Stimulated activated CD4-positive, alpha-beta T cell treated with anti-CD3 and anti-CD28 coated beads, Interleukin-12 subunit alpha, Interleukin-12 subunit beta, amount 100 ng/mL, for 4 hours (primary cell): ENCODE results near the gene PHACTR3.

ENCODE experiments used
- DNase-seq: peaks from one replicate; pipeline ENCODE4 v3.0.0-alpha.2; 2020

PHACTR3 gene

DNA sequence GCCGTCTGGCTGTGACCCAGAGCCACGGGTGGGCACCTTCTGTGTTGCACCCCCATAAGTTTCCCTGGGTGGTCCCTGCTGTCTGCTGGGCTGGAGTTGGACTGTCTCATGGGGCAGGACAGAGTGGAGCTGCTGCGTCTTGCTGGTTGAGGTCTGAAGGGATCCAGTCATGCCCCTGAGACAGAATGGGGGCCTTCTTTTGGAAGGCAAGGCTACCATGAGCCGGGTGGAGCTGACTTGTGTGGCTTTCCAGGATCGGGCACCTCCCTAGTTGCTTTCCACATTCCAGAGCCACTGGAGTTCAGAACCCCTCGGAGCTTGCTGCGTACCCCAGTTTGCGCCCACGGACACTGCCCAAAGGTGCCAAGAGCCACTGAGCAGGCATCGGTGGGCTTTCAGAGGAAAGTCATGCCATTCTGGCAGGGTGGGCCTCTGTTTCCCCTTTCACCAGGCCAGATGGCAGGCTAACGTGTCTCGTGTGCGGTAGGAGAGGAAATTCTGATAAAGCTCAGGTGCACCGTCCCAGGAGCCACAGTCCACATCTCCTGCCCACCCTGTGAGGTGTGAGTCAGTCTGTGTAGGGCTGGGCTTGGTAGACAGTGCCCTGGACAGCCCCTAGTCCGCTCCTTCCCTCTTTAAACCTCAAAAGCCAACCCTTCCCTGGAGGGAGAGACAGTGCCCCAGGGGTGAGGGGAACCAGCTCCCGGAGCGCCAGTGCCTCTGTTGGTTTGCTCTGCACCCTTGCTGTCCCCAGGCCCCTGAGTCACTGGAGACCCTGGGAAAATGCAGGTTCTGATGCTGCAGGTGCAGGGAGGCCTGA, 203.8 kb downstream of the PHACTR3 start:
- no peak for DNase-seq

DNA sequence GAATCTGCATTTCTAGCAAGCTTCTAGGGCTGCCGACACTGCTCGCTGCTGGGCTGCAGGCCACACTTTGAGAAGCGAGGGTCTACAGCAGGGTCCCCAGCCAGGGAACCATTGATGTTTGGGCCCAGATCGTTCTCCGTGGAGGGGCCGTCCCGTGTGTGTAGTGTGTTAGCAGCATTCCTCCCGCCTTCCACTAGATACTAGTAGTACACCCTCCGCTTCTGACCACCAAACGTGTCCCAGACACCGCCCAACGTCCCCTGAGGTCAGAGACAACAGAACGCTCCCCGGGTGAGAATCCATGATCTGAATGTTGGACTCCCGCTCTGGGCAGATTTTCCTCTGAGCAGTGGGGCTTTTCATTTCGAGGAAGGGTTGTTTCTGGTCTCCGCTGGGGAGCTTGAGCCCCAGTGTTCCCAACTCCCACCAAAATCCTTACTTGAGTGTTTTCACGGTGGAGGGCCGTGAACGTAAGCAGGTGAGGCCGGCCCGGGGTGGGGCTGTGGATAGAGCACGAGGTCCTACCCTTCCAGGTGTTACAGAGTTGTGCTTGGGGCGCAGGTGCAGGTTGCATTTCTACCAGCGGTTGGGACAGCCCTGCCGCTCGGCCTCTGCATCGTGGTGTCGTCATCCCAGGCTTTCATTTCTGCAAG, 204.5 kb downstream of the PHACTR3 start:
- DNase-seq: no peak

DNA sequence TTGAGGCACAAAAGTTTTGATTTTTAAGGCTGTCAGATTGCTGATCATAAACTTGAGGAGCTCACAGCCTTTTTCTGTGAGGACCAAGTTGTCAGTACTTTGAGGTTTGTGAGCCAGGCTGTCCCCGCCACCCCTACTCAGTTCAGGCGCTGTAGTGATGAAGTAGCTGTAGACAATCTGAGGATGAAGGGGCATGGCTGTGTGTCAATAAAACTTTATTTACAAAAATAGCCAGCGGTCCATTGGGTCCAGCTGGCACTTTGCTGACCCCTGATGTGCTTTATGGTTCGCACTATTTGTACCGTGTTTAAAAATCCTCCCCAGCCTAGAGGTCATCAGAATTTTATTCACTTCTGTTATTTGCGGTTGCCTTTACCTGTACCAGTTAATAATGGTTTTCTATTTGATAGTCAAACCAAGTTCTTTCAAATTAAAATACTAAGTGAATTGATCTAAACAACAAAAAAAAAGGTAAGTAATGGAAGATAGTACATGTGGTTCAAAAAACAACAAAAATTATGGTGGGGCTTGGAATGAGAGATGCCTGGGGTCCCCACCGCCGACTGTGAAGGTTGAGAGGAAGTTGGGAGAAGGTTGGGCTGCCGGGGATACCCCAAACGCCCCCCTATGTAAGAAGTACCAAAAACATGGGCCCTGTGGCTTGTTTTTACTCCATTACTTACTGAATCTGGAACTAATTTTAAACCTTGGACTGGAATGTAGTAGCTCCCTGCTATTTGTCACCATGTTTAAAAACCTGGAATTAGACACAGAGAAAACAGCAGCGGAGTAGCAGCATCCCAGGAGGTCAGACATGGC, 205.5 kb downstream of the PHACTR3 start:
- no peak for DNase-seq

DNA sequence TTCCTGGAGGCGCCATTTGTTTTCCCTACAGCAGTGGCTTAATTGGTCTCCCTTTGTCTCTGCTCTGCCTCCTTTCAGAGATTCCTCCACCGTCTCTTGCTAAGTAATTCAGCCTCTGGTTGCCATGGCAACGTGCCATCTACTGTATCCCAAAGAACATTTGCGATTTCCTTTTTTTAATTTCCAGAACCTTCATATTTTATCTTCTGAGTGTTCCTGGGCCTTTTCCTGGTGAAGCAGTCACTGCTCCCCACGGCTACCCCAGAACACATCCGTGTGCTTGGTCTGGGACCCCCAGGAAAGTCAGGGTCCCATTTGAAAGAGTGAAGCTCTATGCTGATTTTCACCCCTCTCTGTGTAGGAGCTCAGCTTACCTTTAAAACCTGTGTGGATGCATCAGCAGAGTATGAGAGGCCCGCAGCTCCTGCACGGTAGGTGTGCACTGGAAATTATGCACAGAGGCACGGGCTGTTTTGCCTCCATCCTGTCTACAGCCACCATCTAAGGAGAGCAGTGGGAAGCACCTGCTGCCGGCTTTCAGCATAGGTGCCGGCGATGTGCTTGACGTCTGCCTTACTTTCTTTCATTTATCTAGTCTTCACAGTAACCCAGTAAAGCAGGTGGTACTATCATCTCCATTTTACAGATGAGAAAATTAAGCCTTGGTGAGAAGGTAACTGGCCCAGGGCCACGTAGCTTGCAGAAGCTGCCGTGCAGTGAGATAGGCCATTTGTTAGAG, 206.3 kb downstream of the PHACTR3 start:
- no peak for DNase-seq

DNA sequence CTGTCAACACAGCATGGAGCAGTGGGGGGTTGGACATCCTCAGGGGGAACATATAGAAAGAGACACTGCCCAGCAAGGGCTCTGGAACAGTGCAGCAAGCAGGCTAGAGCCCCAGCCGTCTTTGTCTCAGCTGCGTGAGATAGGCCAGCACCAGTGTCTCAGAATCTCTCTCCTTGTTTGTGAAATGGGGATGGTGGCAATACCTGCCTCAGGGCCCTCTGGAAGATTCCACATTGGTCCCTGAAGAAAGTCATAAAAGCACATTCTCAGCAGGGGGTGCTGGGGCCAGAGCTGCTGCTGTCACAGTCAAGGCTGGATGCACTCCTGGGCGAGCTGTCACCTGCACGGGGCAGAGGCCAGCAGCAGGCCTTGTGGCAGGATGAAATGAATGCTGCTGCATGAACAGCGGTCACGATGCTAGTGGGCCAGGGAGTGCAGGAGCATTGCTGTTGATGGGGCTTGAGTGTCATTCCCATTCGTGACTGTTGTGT, 207.4 kb downstream of the PHACTR3 start:
- no peak for DNase-seq

DNA sequence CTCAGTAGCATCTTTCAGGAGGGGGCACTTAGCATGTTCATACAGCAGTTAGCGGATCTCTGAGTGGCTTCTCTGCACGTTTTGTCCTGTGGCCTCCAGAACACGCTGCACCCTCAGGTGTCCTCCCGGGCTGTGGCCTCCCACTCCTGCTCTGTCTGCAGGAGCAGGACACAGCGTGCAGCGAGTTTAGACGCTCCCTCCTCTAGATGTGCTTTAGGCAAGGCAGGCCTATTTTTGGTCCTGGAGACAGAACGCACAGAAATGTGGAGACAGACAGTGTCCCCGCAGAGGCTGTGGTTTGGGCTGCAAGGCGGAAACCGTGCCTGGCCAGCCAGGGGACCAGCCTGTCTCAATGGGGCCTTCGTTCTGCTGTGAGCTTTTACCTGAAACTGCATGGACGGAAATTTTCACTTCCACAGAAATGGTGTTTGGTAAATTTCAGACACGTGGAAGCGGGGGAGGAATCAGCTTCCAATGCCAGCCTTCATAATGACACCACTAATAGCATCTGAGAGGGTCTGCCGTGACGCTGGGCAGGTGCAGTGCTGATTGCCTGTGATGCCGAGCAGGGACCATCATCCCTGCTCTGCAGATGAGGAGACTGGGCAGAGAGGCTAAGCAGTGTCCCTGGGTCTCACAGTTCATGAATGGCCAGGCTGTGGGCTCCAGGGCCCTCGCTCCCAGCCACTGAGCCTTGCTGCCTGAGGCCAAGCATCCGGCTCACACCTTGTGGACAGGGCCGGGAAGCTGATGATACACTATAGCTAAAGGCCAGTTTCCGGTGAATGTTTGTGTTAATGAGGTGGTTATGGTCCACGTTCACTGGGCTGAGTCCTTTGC, 208.2 kb downstream of the PHACTR3 start:
- no peak for DNase-seq

DNA sequence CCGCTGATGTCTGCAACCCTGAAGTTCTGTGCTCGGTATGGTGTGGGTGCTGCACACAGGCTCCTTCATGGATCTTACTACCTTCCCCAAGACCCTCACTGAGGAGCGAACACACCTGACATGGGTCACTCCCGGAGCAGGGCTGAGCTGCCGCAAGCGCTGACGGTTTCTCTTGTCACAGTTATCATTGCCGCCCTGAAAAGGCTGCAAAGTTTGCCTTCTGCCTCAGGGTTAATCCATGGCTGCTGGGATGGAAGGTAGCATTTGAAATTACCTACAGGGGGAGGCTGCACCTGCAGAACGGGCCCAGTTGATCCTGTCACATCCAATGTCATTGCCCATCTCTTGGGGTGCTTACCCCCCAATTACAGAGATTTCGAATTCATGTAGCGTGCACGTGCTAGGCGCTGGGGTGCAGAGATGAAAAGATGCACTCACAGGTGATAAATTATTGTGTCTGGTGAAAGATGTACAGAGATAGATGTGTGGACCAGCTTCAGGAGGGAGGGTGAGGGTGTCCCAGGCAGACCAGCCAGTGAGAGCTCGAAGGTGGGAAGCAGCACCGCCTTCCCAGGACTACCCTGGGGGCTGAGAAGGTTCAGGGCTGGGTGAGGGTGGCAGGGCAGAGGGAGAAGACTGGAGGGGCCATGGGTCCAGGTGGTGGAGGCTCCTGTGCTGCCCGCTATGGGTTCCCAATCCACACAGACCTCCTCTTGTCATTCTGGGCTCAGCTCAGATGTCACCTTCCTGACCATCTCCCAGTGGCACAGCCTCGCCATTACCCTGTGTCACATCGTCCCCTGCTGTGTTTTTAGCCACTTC, 209.0 kb downstream of the PHACTR3 start:
- DNase-seq: no peak

DNA sequence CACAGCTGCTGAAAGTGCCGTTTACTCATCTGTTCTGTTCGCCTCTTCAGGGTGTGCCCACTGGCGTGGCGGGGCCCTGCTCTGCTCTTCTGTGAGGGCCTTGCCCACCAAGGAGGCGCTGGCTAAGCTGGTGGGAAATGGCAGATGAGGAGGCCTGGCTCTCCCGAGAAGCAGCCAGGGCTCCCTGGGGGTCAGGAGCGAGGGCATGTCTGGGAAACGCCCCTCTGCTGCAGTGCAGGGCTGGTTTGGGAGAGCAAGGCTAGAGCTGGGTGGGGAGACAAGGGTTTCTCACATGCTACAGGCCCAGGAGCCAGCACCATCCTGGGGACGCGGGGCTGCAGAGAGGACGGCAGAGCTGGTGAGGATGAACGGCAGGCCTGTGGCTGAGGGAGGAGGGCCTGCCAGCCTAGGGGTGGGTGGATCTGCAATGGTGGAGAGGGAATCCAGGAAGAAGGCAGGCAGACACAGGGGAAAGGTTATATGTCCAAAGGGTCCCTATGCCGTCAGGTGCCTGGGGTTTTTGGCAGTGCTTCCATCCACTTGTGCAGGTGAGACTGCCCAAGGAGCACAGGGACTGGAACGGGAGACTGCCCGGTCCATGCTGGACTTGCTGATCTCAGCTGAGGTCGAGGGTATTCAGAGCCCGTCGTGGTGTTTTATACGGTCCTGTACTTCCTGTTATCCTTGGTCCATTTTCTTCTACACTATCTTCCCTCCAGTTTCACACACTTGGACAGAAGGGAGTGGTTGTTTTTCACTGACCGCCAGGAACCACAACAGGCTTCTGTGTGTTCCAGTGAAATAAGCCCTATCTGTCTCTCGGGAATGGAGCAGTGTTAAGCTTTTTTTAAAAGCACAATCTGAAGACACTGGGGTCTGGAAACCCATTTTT, 209.9 kb downstream of the PHACTR3 start:
- DNase-seq: no peak

DNA sequence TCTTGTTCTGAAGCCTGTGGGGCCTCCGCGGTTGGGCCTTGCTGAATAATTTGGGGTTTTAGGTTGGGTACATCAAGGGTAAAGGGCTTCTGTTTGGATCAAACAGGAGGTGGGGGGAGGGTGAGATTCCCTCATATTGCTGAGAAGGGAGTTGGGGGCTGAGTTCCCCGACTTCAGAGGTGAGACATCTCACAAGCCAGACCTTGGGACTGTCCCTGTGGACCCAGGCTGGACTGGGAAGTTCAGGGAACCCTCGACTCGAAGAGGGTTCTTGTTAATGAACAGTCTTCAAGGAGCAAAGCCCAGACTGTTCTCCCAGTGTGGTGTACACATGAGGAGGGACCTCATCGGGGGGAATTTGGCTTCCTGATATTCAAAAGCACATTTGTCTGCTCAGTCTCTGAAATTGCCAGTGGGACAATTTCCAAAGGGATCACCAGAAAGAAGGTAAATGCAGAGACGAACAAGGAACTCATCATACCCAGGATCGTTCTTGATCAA, 210.6 kb downstream of the PHACTR3 start:
- no peak for DNase-seq

DNA sequence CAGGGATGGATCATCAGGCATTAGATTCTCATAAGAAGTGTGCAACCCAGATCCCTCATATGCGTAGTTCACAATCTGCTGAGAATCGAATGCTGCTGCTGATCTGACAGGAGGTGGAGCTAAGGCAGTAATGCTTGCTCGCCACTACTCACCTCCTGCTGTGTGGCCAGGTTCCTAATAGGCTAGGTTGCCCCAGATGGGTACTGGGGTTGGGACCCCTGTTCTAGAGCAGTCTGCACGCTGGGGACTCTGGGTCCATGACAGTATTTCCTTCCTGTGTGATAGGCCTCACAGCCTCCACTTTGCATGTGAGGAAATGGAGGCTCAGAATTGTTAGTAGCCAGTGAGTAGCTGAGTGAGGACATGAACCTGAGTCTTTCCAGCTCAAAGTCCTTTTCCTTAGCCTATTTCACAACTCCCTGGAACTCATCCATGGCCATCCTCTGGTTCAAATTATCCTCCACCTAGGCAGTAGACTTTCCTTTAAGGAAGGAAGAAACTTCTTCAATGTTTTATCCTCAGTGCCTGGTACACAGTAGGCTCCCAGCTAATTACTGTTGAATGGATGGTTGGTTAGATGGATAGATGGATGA, 211.9 kb downstream of the PHACTR3 start:
- DNase-seq: no peak

DNA sequence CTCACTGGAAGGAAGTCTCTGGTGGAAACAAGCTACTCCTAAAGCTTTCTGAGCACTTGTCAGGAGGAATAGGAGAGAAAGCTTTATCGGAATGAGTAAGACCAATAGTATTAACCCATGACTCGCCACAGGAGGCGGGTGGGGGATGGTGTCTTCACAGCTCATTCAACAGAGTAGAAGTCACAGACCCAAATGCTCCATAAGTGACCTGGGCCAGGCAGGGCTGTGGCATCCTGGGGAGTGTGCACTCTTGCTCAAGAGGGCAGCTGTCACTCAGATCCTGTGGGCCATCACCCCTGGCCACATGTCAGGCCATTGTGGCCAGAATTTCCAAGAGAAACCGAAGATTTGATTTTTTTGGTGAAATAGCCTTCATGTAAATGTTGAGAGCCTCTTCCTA, 213.1 kb downstream of the PHACTR3 start:
- no peak for DNase-seq

DNA sequence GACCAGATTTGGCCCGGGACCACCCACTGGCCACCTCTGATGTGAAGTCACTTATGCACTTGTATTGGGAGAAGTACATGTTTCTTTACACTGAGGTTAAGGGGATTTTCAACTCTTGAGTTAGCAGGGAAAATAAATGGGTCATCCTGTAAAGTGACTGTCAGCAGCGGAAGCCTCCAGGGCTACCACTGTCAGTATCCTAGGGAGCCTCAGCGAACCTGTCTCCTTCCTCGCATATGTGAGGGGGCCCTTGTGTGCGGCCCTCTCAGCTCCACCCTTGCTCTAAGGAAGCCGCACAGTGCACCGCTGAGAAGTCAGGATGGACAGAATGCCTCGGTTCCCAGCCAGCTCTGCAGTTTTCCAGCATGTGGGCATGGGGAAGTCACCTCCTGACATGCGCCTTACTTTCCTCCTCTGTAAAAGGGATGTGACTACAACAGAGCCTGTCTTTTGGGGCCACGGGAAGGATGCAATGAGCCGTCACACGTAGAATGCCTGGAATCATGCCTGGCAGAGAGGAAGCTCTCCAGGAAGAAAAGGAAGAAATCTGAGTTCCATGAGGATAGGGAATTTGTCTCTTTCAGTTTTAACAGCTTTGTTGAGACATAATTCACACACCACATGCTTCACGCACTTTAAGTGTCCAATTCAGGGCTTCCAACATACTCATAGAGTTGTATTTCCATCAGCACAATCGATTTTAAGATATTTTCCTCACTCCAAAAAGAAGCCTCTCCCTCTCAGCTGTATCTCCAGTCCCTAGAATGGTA, 213.7 kb downstream of the PHACTR3 start:
- DNase-seq: no peak

DNA sequence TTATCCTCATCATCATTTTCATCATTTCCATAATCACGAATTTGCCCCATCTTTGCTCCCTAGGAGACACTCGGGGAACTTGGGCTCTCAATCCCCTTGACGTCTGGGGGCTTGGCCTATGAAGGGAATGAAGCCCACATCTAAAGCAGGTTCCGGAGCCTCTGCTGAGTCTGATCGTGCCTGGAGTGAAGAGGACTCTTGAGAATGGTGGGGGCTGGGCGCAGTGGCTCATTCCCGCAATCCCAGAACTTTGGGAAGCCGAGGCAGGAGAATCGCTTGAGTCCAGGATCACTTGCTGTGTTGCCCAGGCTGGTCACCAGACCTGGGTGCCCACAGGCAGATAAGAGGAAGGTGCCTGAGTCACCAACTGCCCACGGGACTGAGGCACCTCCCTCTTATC, 214.6 kb downstream of the PHACTR3 start:
- DNase-seq: no peak

DNA sequence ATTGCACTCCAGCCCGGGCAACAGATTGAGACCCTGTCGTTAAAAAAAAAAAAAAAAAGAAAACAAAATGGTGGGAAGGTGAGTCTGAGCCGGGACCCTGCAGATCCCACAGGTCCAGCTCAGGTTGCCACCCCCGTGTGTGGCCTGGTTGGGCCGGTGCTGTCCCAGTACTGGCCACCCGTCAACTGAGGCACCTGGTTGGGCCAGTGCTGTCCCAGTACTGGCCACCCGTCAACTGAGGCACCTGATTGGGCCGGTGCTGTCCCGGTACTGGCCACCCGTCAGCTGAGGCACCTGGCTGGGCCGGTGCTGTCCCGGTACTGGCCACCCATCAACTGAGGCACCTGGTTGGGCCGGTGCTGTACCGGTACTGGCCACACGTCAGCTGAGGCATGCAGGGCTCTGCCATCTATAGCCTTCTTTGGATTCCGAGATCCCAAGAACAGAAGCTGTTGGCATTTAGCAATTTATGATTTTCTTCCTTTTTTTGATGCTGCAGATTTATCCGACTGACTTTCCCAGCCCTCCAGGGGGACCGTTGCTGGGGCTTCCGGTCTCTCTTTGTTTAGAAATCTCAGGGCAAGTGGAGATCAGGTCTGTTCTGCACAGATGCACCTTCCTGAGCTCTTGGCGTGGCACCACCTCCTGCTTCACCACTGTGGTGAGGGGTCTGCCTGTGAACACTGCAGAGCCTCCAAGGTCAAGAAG, 215.3 kb downstream of the PHACTR3 start:
- no peak for DNase-seq

DNA sequence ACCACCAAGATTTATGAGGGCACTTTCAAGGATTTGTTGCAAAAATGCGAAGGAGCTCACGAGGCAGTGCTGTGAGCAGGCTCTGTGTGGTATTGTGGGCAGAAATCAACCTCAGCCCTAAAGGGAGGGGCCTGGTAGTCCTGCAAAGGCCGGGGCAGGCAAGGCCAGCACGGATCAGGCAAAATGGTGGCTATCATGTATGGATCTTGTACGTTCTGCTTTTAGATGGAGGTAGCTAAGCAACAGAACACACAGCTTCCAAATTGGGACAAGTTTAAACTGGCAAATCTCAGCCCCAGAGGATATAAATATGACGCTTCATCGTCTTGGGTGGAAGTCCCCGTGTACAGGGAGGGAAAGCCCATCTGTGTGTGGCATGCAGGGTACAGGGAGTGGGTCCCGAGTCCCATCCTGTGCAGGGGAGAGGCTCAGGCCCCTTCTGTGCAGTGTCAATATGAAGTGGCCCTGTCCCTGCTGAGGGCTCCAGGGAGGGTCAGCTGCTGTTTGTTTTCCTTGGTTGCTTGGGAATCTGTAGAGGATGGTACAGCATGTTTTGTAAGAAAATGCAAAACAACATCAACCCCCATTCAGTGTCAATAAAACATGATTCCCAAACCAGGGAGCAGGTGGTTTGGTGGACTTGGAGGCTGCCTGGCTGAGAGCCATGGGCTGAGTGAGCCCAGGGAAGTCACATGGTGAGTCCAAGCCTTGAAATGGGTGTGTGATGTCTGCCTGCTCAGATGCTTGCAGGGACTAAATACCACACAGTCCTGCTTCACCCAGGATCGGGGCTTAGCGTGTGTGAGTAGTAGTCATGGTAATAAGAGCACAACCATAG, 216.1 kb downstream of the PHACTR3 start:
- DNase-seq: no peak

DNA sequence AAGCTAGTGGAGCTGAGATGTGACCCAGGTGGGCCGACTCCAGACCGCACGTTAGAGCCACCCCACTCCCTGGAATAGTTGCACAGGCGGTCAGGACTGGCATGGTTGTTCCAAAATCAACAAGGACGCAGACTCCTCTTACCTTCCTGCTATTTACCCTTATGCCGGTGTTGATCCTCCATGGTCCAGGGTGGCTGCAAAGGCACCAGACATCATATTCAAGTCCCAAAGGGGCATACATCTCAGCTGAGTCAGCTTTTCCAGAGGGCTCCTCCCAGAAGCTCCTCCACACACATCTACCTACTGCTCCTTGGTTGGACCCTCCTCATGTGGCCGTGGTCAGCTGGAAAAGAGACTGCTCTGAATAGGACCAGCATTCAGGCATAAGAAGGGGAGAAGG, 216.9 kb downstream of the PHACTR3 start:
- DNase-seq: no peak

DNA sequence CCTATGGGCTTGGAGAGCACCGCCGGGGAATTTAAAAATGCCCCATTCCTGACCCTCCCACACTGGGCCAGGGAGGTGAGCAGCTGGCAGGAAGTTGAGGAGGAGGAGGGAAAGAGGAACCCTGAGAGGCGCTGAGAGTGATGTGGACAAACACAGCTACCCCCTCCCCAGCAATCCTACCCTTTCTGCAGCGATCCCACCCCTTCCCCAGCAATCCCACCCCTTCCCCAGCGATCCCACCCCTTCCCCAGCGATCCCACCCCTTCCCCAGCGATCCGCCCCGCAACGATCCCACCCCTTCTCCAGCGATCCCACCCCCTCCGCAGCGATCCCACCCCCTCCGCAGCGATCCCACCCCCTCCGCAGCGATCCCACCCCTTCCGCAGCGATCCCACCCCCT, 217.4 kb downstream of the PHACTR3 start:
- DNase-seq: no peak
